Stimulated activated CD8-positive, alpha-beta memory T cell treated with anti-CD3 and anti-CD28 coated beads, Interleukin-12 subunit alpha, Interleukin-12 subunit beta, amount 100 ng/mL, for 1 hour (primary cell): Measurements from ENCODE around the gene TMEM125.

ENCODE experiments used
- DNase-seq: peaks from one replicate; pipeline ENCODE4 v3.0.0-alpha.2; 2020; ENCODE audit warnings: low read depth

TMEM125 gene

DNA sequence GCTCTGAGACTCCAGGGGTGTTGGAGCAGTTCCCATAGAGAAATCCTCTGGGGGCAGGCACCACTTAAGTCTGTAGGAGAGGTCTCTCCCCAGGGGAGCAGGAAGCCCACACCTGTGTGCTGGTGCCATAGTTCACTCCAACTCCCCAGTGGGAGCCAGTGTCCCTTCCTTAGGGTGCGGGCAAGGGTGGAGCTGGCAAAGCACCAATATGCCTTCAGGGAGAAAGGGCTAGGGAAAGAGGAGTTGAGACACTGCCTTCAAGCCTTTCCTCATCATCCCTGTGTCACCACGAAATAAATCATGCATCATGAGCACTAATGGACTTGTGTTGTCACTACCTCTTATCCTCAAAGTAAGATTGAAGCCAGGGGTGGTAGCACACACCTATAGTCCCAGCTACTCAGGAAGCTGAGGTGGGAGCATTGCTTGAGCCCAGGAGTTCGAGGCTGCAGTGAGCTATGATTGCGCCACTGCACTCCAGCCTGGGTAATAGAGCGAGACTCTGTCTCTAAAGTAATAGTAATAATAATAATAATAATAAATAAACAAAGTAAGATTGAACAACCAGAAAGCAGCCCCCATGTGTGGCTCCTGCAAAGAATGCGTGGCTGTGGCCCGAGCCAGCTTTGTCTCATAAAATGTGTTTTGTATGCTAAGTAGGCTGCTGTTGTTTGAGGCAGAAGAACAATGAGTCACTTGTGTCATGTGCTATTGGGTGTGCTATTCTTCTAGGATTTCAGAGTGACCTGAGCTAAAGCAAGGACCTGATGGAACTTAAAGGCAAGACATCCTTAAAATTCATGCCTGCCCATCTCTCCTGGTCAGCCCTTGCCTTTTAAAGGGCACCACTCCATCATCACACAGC lies 24.3 kb downstream of the TMEM125 start:
- DNase-seq: no peak

DNA sequence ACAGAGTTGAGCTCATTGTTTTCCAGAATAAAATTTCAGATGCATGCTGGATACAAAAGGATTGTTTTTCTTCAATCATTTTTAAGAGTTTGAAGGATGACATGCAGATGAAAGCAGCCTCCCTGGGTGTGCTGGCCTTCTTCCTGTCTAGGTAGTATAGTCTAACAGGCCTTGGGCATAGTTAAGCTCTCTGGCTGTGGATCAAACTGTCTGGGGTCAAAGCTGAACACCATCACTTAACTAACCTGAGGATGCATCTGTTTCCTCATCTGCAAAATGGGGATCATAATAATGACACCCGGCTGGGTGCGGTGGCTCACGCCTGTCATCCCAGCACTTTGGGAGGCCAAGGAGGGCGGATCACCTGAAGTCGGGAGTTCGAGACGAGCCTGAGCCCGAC lies 25.0 kb downstream of the TMEM125 start:
- DNase-seq: no peak

- DNase-seq: no peak
These were observed 26.4 kb downstream of the TMEM125 start for GRCh38 chr1:43296207-43296606.

- DNase-seq: no peak
These were observed 28.3 kb downstream of the TMEM125 start for GRCh38 chr1:43298055-43298454.

DNA sequence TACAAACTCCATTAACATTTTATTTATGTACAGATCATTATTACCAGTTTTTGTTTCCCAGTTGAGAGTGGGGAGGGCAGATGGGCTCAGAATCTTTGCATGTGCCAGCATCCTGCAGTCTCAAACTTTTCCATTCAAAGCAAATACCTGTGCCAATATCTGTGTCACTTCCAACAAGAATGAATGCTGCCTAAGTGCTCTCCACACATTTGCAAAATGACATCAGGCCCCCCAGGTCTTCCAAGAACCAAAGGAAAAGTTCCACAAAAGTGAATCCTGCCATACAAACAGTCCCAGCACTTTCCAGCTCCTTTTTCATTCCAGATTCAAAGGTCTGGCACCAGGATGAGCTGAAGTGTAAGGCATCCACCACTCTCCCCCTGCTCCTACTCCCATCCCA lies 29.3 kb downstream of the TMEM125 start:
- no peak for DNase-seq

DNA sequence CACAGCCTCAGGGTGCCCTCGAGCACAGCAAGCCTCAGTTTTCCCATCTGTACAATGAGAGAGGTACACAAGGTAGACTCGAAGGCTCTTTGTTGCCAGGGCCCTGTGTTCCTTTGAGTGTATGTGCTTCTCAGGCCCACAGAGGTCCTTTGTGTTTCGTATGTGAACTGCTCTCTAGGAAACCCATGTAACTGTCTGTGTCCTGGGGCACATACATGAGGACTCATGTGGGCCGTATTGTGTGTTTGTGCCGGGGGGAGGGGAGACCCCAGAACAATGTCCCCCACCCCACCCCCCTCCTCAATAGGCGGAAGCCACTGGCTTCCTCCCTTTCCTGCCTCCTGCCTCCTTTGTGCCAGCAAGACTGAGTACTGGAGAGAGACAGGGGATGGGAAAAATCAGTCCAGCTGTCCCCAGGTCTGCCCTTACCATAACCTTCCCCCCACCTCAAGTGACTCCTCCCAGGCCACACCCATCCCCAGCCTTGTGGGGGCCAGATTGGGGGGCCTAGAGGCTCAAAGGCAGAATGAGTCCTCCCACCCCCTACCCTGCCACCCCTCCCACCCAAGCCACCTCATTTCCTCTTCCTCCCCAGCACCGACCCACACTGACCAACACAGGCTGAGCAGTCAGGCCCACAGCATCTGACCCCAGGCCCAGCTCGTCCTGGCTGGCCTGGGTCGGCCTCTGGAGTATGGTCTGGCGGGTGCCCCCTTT lies 30.8 kb downstream of the TMEM125 start, which contains the start of gene TIE1:
Gene TIE1, plus strand, starts transcription at position 605 of the 717 bp plus-strand sequence. Its CDS starts 90 bp downstream, at position 695.
- no peak for DNase-seq

- DNase-seq: no peak
These were observed 32.4 kb downstream of the TMEM125 start for GRCh38 chr1:43302201-43302600.

DNA sequence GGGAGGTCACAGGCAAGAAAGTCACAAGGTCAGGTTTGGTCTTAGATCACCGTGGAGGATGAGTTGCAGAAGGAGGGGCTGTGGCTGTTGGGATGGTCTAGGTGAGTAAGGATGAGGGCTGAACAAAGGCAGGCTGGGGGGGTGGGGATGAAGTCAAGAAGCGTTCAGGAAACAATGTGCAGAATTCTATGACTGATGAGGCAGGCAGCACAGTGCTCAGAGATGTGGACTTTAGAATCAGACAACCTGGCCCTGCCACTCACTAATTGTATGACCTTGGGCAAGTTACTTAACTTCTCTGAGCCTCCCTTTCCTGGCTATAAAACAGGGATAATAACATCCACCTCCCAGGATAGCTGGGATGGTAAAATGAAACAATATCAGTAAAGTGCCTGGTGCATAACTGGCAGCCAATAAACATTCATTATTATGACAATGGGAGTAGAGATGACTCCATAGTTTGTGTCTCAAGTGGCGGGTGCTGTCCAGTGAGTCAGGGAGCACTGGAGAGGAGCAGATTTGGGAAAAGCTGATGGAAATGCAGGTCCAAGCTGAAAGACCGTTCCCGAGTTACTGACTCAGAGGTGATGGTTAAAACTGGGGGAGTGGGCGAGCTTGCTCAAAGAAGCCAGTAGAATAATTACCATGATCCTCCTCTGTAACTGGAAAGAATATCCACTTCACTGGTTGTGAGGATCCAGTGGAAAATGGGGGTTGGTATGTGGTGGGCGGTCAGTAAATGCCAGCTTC lies 33.1 kb downstream of the TMEM125 start:
- DNase-seq: no peak

GRCh38 chr1:43303471-43304313 lies 33.9 kb downstream of the TMEM125 start:
- DNase-seq: no peak

GRCh38 chr1:43304314-43304681 lies 34.5 kb downstream of the TMEM125 start:
- no peak for DNase-seq

DNA sequence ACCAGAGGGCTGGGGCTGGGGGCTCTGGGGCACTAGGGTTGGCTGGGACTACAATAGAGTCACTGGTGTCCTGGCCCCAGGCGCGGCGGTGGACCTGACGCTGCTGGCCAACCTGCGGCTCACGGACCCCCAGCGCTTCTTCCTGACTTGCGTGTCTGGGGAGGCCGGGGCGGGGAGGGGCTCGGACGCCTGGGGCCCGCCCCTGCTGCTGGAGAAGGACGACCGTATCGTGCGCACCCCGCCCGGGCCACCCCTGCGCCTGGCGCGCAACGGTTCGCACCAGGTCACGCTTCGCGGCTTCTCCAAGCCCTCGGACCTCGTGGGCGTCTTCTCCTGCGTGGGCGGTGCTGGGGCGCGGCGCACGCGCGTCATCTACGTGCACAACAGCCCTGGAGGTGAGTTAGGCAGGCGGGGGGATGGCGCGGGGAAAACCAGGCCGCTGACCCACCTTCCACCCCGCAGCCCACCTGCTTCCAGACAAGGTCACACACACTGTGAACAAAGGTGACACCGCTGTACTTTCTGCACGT lies 35.1 kb downstream of the TMEM125 start:
- no peak for DNase-seq

DNA sequence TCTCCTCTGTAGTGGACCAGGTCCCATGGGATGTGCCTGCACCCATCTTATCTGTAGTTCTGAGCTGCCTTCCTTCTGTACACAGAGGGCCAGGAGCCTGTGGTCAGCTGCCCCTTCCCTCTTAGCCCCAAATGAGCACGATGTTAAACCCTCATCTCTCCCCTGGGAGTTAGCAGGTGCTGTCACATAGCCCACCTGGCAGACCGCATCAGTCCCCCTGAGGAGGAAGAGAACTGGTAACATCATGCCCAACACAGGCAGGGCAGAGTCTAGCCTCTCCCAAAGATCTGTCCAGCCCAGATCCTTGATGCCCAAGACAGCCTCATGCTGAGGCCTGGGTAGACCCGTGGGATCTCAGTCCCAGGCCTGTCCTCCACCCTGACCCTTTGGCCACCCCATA lies 35.7 kb downstream of the TMEM125 start:
- no peak for DNase-seq

DNA sequence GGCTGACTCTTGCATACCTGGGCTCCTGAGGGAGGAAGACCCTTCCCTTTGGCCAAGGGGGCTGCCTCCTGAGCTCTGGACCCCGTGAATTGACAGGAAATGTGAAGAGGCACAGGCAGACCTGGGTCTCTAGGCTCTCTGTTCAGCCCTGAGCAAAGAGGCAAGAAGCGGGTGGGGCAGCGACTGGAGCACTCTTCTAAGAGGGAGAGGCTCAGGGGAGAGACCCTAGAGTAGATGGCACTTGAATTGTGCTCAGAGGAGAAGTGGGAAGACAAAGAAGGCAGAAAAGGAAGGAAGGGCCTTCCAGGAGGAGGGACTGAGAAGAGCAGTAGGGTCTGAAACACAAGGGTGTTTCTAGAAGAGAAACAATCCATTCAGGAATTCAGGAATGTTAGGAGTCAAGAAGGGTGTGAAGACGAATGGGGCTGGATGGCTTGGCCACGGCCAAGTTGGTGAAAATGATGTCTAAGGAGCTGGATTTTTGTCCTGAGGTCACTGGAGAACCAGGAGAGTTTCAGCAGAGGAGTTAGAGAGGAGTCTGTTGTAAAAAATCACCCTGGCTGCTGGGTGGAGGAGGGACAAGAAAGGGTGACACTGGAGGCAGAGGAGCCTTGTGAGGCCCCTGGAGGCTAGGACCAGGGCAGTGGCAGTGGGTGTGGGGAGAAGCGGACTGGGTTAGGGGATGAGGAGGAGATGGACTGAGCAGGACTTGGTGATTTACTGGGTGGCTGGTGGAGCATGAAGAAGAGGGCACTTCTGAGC lies 36.3 kb downstream of the TMEM125 start:
- no peak for DNase-seq

DNA sequence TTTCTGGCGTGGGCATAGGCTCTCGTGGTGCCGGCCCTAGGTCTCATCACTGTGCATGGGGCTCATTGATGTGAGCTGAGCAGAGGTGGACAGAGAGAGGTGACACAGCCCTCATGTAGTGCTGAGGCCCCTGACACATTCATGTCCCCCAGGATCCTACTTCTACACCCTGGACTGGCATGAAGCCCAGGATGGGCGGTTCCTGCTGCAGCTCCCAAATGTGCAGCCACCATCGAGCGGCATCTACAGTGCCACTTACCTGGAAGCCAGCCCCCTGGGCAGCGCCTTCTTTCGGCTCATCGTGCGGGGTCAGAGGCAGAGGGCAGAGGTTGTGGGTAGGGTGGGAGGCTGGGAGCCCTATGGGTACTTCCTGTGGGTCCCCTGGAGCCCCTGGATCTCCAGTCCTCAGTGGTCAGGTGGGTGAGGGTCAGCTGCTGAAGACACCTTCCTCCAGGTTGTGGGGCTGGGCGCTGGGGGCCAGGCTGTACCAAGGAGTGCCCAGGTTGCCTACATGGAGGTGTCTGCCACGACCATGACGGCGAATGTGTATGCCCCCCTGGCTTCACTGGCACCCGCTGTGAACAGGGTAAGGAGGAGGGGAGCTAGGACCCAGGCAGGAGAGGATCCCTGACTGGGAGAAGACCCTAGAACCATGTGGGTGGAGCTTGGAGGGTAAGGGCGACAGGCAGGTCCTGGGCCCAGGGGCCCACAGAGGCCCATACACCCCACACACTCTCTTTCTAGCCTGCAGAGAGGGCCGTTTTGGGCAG lies 37.1 kb downstream of the TMEM125 start:
- DNase-seq: no peak

GRCh38 chr1:43307458-43308158 lies 37.8 kb downstream of the TMEM125 start:
- DNase-seq: no peak

DNA sequence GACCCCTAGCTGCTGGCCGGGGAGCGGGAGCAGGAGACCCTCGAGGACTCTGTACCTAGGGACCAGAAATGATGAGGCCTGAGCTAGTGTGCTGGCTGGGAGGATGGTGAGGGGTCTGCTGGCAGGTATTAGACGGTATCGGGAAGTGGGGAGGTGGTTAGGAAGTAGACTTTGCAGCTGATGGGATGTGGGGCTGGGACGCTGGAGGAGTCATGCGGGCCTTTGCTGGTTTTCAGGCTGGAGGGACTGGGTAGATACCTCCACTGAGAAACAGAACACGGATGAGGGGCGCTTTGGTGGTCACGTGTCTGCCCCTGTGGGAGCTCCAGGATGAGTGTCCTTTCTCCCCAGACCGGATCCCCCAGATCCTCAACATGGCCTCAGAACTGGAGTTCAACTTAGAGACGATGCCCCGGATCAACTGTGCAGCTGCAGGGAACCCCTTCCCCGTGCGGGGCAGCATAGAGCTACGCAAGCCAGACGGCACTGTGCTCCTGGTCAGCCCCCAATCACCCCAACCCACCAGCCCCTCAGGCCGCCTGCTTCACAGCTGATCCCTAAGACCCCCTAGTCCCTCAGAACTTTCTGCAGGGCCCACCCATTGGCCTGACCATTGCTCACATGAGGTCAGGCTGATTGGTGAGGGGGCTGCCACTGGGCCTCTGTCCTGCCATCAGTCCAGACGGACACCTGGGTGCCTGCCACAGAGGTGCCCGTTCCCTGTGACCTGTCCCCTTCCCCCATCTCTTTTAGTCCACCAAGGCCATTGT lies 39.0 kb downstream of the TMEM125 start:
- DNase-seq: no peak

- DNase-seq: no peak
These were observed 39.7 kb downstream of the TMEM125 start for GRCh38 chr1:43309405-43310025.

- no peak for DNase-seq
These were observed 41.7 kb downstream of the TMEM125 start for GRCh38 chr1:43311521-43311920.
